Renal cortical epithelial cell (primary cell): ENCODE data around the gene ABCB8. TPM values are rescaled to one million over a fixed set of nuclear protein-coding genes. Genes with fewer than 3 reads are reported as not detected.
"Not testable (repeated sequence)": the region's sequence is repeated elsewhere in the genome, so short reads cannot be mapped to it uniquely, and the experiment has no call there.

Source experiments
- DNase-seq: peaks from one replicate; pipeline ENCODE4 v3.0.0-alpha.2; 2011; ENCODE audit warnings: low read depth
- total RNA-seq: library from RNA; depleted of rRNA; stranded (reverse); fragments of >200 nt; gene quantifications from 2 replicates; pipeline ENCODE4 v1.2.3, GENCODE V29; 2014

ABCB8 gene
- total RNA-seq, 1 donor from 2014 or later: 31.0 TPM

- no peak for DNase-seq
Observed at GRCh38 chr7:150997817-150998216, 30.4 kb upstream of the ABCB8 start.

DNA sequence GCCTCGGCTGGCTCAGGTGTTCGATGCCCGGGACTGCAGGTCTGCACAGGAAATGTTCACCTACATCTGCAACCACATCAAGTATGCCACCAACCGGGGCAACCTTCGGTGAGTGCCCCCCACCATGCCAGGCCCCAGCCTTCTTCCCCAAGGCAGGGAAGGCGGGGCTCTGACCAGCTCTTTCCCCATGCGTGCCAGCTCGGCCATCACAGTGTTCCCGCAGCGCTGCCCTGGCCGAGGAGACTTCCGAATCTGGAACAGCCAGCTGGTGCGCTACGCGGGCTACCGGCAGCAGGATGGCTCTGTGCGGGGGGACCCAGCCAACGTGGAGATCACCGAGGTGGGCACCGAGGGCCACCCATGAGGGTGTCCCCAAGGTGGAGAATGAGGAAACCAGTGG lies 29.9 kb upstream of the ABCB8 start:
- no peak for DNase-seq

GRCh38 chr7:150999001-150999400 lies 29.2 kb upstream of the ABCB8 start:
- no peak for DNase-seq

DNA sequence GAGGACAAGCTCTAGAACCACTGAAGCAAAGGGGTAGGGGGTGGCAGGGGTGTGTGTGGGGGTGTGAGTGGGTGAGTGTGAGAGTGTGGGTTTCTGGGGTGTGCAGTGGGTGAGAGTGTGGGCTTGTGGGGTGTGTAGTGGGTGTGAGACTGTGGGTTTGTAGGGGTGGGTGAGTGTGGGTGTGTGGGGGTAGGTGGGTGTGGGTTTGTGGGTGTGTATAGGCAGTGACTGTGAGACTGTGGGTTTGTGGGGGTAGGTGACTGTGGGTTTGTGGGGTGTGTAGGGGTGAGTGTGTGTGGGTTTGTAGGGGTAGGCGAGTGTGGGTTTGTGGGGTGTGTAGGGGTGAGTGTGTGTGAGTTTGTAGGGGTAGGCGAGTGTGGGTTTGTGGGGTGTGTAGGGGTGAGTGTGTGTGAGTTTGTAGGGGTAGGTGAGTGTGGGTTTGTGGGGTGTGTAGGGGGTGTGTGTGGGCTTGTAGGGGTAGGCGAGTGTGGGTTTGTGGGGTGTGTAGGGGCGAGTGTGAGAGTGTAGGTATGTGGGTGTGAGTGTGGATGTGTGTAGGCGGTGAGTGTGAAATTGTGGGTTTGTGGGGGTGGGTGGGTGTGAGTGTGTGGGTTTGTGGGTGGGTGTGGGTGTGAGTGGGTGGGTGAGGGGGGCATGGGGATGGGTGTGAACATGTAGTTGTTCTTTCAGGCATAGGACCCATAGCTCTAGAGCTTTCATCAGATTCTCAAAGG lies 28.6 kb upstream of the ABCB8 start:
- no peak for DNase-seq

- DNase-seq: no peak
Observed at GRCh38 chr7:151000897-151001495, 27.3 kb upstream of the ABCB8 start.

- no peak for DNase-seq
Observed at GRCh38 chr7:151001546-151001945, 26.7 kb upstream of the ABCB8 start.

GRCh38 chr7:151003572-151003971 lies 24.7 kb upstream of the ABCB8 start:
- no peak for DNase-seq

DNA sequence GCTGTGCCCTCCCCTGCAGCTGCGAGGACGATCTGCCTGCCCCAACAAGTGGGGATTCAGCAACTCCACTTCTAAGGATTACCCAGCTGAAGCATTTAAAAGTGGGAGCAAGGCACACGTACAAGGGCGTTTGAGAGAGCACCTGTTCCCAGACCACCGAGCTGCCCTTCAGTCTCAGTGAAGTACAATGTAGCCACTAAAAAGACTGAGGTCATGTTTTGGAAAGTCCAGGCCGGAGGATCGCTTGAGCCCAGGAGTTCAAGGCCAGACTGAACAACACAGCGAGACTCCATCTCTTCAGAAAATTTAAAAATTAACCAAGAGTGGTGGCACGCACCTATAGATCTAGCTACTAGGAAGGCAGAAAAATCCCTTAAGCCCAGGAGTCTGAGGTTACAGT lies 22.7 kb upstream of the ABCB8 start:
- DNase-seq: no peak

DNA sequence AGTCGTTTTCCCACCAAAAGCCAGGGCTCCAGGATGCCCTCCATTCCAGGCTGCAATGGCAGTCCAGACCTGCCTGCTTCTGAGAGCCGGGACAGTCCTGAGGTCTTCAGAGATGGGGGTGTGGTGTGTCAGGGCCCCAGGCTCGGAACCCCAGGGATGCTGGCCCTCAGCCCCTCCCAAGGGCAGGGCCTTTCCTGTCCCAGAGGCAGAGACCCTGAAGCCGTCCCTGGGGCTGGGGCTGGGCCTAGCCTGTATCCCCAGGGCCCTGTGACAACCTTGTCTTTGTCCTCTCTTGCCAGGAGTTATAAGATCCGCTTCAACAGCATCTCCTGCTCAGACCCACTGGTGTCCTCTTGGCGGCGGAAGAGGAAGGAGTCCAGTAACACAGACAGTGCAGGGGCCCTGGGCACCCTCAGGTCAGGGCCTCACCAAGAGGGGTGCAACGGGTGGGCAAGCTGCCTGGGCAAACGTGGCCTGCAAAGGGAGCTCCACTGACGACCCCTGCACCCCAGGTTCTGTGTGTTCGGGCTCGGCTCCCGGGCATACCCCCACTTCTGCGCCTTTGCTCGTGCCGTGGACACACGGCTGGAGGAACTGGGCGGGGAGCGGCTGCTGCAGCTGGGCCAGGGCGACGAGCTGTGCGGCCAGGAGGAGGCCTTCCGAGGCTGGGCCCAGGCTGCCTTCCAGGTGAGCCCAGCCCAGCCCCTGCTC lies 21.5 kb upstream of the ABCB8 start:
- no peak for DNase-seq

DNA sequence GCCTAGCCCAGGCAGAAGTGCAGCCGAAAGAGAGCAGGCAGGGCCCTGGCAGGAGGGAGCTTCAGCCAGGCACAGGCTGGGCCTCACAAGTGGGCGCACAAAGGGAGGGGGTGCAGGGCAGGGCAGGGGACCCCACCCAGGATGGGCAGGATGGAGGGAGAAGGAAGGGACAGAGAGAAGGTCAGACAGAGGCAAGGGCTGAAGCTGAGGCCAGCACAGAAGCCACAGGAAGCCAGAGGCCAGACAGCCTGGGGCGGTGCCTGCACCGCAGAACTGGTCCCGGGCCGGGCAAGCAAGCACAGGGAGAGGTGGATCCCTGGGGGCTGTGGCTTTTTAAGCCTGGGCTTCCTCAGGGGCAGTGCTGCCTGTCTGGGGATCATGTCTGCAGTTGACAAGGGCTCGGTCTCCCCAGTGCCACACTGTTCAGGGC lies 20.8 kb upstream of the ABCB8 start:
- no peak for DNase-seq

- no peak for DNase-seq
Observed at GRCh38 chr7:151008143-151008510, 20.1 kb upstream of the ABCB8 start.

DNA sequence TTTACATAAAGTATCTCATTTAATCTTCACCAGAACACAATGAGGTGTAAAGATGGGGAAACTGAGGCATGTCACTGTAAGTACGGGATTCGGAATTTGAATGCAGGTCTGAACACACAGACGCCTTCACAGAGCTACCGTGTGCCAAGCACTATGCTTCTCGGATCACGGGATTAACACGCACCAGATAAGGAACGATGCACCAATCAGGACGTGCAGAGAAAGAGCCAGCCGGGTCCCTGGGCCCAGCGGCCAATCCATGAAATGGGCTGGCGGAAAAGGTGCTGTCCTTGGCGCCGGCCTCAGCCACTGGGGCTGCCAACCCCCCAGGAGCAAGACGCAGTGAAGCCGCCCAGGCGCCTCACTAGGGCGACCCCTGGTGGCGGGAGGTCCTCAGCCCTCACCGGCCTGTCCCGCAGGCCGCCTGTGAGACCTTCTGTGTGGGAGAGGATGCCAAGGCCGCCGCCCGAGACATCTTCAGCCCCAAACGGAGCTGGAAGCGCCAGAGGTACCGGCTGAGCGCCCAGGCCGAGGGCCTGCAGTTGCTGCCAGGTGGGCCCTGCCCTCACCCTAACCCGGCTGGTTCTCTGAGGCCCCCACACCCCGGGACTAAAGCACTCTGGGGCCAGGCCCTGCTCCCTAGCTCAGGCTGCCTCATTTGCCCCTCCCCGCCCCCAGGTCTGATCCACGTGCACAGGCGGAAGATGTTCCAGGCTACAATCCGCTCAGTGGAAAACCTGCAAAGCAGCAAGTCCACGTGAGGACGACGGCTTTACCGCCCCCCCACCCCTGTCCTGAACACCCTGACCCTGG lies 19.5 kb upstream of the ABCB8 start:
- DNase-seq: no peak

DNA sequence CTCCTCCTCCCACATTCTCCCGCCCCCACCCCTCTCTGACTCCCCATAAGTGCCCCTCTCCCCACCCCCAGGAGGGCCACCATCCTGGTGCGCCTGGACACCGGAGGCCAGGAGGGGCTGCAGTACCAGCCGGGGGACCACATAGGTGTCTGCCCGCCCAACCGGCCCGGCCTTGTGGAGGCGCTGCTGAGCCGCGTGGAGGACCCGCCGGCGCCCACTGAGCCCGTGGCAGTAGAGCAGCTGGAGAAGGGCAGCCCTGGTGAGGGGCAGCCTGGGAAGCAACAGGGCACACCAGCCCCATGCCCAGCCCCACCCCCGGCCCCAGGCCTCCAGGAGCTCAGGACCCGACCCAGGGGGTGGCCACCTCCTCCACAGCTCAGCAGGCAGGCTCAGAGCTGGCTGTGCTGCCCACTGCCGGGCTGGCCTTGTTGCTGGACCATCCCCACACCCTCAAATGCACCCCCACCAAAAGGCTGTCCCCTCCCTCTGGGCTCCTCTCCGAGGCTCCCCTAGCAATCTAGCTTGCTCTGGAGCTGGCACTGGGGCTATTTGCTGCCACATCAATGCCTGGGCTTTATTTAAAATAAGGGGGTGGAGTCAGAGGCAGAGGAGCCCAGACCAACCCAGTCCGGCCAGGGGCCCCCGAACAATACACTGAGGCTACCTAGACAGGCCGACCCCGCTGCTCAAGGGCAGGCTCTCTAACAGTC lies 18.8 kb upstream of the ABCB8 start:
- no peak for DNase-seq

- DNase-seq: no peak
Observed at GRCh38 chr7:151010037-151010306, 18.3 kb upstream of the ABCB8 start.

DNA sequence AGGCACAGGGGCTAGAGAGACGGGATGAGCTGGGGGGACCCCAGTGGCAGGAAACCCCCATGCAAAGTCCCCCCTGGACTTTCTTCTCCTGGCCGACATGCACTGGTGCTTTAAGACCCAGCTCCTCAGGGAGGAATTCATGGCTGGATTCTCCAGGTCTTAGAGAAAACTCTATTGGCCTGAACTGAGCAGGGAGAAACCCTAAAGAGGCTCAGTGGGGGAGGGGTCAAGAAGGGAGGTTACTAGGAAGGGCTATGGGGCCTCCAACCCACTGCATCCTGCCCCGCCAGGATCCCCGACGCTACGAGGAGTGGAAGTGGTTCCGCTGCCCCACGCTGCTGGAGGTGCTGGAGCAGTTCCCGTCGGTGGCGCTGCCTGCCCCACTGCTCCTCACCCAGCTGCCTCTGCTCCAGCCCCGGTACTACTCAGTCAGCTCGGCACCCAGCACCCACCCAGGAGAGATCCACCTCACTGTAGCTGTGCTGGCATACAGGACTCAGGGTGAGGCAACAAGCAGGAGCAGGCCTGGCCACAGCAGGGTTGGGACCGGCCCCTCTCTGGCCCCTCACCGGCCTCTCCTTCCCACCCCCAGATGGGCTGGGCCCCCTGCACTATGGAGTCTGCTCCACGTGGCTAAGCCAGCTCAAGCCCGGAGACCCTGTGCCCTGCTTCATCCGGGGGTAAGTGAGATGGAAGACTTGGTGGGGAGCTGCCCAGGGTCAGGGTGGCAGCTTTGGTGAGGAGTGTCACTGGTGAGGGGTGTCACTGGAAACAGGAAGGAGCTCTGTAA lies 17.7 kb upstream of the ABCB8 start:
- no peak for DNase-seq

GRCh38 chr7:151011097-151011409 lies 17.2 kb upstream of the ABCB8 start:
- DNase-seq: no peak

DNA sequence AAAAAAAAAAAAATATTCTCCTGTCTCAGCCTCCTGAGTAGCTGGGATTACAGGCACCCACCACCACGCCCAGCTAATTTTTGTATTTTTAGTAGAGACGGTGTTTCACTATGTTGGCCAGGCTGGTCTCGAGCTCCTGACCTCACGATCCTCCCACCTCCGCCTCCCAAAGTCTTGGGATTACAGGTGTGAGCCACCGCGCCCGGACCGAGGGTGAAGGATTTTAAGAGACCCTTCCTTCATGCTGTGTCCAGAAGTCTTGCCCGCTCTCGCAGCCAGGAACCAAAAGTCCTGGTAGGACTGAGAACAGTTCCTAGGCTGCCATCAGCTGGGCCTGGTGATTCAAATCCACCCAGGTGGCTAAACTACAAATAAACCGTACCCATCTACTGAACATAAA lies 16.6 kb upstream of the ABCB8 start:
- DNase-seq: not testable (repeated sequence)

- no peak for DNase-seq
Observed at GRCh38 chr7:151012031-151012692, 16.1 kb upstream of the ABCB8 start.

DNA sequence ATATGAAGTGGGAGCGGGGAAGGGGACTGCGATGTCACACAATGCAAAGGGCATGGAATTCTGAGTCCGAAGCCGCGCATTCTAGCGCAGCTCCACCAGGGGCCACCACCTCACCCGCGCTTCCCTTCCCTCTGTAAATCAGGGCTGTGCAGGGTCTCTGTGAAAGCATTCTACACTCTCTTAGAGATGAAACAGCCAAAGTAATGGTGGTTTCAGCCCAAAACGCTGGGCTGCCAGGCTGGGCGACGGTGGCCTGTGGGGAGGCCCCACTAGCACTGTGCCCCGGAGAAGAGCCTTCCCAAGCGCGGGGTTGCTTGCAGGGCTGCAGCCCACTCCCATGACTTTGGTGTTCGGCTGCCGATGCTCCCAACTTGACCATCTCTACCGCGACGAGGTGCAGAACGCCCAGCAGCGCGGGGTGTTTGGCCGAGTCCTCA lies 15.3 kb upstream of the ABCB8 start:
- no peak for DNase-seq

- DNase-seq: no peak
Observed at GRCh38 chr7:151013356-151013732, 14.9 kb upstream of the ABCB8 start.
